Putamen (tissue), 1 donor: ENCODE data around the gene PDPR.
"Not testable (repeated sequence)": the region's sequence is repeated elsewhere in the genome, so short reads cannot be mapped to it uniquely, and the experiment has no call there.

Experiments
- DNase-seq: peaks from one replicate; pipeline ENCODE4 v3.0.0-alpha.2; 2016; ENCODE audit warnings: low spot score

The PDPR gene

GRCh38 chr16:70162041-70162451 is 47.9 kb downstream of the PDPR start:
- peak; percentile 94 for DNase-seq

DNA sequence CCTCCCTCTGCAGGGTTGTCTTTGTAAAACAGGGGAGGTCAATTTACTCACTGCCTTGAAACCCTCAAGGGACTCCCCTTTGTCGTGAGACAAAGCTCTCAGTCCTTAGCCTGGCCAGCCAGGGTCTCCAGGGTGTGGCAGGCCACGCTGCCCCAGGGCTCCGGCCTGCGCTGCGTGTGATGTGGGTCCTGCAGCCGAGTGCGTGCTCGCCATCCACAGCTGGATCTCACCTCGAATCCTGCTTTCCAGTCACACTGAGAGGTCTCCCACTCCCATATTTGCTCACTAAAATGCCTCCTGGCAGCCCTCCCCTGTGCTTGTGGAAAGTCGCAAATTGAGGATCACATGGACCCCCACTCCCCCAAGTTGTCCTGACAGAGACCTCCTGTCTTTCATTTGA is 49.5 kb downstream of the PDPR start:
- no peak for DNase-seq

DNA sequence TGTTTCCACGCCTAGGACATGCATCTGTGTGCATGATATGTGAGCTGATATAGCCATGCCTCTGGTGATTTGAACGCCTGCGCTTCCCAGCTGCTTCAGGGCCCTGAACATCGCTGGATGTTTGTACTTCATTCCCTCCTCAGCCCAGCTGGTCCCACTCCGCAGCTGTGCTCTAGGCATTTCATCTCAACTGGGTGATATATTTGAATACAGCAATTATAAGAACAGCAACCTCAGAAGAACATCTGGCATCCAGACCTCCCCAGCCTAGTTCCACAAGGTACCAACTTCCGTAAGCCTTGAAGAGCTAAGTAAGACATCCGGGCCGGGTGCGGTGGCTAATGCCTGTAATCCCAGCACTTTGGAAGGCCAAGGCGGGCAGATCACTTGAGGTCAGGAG is 52.6 kb downstream of the PDPR start:
- not testable (repeated sequence) for DNase-seq

GRCh38 chr16:70173212-70173837 is 59.2 kb downstream of the PDPR start, which contains the start of gene CLEC18C:
Gene CLEC18C, plus strand, starts transcription at chr16:70173787. Its CDS starts 492 bp downstream, at chr16:70174279.
- DNase-seq, result not testable (repeated sequence)

DNA sequence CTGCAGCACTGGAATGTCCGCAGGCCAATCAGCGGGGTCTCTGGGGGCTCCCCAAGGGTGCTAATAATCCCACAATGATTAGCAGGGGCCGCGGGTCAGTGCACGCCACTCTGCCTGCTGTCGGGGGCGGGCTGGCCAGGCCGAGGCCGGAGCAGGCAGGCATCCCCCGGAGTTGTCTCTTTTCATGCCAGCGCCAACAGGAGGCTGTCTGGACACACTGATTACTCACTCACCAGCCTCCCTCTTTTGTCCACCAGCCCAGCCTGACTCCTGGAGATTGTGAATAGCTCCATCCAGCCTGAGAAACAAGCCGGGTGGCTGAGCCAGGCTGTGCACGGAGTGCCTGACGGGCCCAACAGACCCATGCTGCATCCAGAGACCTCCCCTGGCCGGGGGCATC is 59.8 kb downstream of the PDPR start:
- not testable (repeated sequence) for DNase-seq

GRCh38 chr16:70174387-70174932 is 60.3 kb downstream of the PDPR start:
- not testable (repeated sequence) for DNase-seq

DNA sequence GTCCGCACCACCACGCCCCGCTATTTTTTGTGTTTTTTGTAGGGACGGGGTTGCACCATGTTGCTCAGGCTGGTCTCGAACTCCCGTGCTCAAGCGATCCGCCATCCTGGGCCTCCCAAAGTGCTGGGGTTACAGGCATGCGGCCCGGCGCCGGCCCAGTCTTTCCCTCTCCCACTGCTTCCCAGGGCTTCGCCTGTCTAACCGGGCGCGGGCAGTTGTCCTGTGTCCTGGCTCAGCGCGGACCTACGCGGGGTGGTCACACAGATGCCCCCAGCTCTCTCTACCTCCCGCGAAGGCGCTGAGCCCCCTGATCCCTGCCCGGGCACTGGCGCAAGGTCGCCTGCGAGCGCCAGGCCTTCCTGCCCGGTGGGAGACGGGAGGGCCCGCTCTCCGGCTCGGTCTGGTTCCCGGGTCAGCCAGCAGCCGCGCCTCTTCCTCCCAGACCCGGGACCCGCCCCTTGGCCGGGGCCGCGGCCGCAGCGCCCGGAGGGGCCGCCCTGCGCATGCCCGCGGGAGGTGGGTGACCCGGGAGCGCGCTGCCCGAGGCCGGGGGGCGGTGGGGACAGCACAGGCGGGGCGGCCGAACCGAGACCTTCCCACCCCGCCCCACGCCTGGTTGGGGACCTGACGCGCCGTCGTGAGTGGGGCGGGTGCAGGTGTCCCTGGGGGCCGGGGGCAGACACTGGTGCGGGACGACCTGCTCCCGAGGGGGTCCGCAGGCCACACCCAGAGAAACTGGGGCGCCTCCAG is 73.9 kb downstream of the PDPR start:
- DNase-seq, result not testable (repeated sequence)

DNA sequence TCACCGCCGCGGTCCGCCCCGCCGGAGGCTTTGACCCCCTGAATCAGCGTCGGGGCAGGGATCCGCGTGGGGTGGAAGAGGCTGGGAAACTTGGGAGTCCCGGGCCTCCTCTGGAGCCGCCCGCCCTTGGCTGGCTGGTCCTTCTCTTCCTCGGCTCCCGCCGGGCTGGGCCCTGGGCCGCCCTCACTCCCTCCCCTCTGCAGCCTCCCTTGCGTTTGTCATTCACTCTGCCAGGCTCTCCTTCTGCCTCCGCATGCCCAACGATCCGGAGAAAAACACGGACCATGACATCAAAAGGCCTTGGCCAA is 74.4 kb downstream of the PDPR start:
- DNase-seq, result not testable (repeated sequence)

GRCh38 chr16:70190574-70190973 is 76.4 kb downstream of the PDPR start:
- DNase-seq, result not testable (repeated sequence)

- not testable (repeated sequence) for DNase-seq
These were observed 82.7 kb downstream of the PDPR start for GRCh38 chr16:70196683-70197300.

DNA sequence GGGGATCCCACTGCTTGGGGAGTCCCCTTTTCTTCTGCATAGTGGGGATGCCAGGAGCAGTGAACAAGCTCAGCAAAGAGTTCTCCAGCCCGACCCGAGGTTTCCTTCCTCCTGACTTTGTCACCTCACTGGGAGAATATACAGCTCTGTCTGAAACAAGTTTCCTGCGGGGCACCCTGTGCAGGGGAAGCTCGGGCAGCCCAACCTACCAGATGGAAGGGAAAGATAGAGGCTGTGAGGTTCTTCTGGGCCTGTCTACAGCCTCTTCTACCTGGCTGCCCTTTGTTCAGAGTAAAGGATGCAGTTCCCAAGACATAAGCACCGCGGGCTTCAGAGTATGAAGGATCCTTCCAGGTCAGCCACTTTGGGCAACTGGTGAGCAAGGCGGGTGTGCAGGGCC is 83.5 kb downstream of the PDPR start:
- DNase-seq, result not testable (repeated sequence)

DNA sequence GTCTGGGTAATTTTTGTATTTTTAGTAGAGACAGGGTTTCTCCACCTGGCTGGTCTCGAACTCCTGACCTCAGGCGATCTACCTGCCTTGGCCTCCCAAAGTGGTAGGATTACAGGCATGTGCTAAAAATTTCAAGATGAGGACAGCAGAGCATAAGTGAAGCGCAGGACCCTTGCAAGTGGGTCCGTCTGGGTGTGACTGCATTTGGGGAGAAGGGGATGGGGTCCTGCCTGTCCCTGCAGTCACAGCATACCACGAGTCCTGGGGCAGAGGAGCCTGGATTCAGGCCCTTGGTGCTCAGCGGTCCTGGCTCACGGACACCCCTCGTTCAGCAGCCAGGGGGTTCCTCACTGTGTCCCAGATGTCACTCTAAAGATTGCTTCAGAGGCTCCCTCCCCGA is 84.1 kb downstream of the PDPR start:
- not testable (repeated sequence) for DNase-seq

DNA sequence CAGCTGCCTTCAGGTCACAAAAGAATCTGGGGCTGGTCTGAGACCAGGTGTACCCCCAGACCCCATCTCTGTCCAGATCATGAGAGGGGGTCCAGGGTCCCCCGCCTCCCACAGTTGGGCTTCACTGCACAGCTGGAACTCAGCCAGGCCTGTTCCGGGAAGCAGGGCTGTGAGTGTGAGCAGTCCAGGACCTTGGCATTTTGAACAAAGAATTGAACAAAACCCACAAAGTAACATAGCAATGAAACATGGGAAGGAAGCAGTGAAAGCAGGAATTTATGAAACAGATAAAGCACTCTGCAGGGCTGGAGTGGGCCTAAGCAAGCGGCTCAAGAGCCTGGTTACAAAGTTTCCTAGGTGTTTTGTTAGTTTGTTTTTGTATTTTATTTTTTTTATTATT is 84.5 kb downstream of the PDPR start:
- DNase-seq, result not testable (repeated sequence)

DNA sequence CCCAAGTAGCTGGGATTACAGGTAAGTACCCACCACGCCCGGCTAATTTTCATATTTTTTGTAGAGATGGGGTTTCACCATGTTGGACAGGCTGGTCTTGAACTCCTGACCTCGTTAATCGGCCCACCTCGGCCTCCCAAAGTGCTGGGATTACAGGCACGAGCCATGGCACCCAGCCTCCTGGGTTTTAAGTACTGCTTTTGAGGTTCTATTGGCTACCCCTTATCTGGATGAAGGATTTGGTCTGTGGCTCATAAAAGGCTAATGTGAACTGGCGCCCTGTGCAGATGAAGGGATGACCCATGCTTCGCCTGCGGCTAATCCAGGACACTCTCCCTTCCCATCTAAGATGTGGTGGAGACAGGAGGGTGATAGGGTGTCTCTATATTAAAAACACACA is 85.0 kb downstream of the PDPR start:
- not testable (repeated sequence) for DNase-seq

DNA sequence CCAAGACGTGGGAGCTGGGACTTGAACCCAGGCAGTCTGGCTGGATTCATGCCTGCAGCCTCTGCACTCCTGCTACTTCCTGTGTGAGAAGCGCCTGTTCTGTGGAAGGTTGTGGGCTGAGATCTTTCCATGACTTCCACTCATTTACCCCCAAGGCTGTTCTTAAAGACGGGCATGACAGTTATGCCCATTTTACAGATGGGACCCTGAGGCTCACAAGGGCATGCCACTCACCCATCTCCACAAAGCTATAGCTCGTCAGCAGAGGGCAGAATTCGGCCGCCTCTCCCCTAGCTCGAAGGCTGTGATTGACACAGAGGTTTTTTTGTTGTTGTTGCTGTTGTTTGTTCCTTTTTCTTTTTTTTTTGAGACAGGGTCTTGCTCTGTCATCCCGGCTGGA is 85.9 kb downstream of the PDPR start:
- not testable (repeated sequence) for DNase-seq

GRCh38 chr16:70203508-70203907 is 89.4 kb downstream of the PDPR start:
- not testable (repeated sequence) for DNase-seq

DNA sequence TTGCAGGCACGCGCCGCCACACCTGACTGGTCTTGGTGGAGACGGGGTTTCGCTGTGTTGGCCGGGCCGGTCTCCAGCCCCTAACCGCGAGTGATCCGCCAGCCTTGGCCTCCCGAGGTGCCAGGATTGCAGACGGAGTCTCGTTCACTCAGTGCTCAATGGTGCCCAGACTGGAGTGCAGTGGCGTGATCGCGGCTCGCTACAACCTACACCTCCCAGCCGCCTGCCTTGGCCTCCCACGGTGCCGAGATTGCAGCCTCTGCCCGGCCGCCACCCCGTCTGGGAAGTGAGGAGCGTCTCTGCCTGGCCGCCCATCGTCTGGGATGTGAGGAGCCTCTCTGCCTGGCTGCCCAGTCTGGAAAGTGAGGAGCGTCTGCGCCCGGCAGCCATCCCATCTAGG is 89.9 kb downstream of the PDPR start:
- DNase-seq, result not testable (repeated sequence)

GRCh38 chr16:70204668-70205405 is 90.7 kb downstream of the PDPR start:
- not testable (repeated sequence) for DNase-seq

DNA sequence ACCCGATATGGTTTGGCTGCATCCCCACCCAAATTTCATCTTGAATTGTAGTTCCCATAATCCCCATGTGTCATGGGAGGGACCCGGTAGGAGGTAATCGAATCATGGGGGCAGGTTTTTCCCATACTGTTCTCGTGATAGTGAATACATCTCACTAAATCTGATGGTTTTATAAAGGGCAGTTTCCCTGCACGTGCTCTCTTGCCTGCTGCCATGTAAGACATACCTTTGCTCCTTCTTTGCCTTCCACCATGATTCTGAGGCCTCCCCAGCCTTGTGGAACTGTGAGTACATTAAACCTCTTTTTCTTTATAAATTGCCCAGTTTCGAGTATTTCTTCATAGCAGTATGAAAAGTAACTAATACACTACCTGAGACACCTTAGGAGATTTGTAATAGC is 92.2 kb downstream of the PDPR start:
- not testable (repeated sequence) for DNase-seq
